Right ventricle myocardium inferior (tissue), 1 donor: ENCODE results near the gene ACTRT2. TPM values are rescaled to one million over a fixed set of nuclear protein-coding genes. Genes with fewer than 3 reads are reported as not detected.

Experiments used
- ATAC-seq: fragments of 200-7000 bp; cut with Tn5 transposase; one replicate; pipeline ENCODE4 v1.9.1; 2020; ENCODE audit warnings: mild to moderate bottlenecking, moderate library complexity
- DNase-seq: peaks from one replicate; pipeline ENCODE4 v3.0.0; 2021; ENCODE audit errors: missing footprints
- intact Hi-C: fragments of 100-400 bp; cut with DNase I; formaldehyde crosslinking; loops from one replicate; pipeline ENCODE4 v1.11.0; 2022
- total RNA-seq: library from RNA; stranded (reverse); fragmentation: NEBNext Ultra II Directional; extraction: Animal tissue kit (Norgen Biotek cat#: 25700); gene quantifications from one replicate; pipeline ENCODE4 v1.2.1, GENCODE V29; 2021
- donor health status: DM: no; HTN: yes; CAD: no; lungs with severe emphysema.

The ACTRT2 gene
- total RNA-seq, 1 donor from 2014 or later, result not detected

GRCh38 chr1:3000671-3001470, 20.4 kb upstream of the ACTRT2 start:
- ATAC-seq, result peak; percentile 31
- no peak for DNase-seq
- intact Hi-C loops, result no loop called here

- peak; percentile 13 for ATAC-seq
- intact Hi-C loops, result no loop called here
- DNase-seq, result peak; percentile 35
Measured at GRCh38 chr1:3001471-3002348, 19.6 kb upstream of the ACTRT2 start.

- ATAC-seq (no peak), DNase-seq (peak; percentile 47)
- intact Hi-C loops, result no loop called here
Measured at GRCh38 chr1:3002349-3003038, 18.8 kb upstream of the ACTRT2 start.

GRCh38 chr1:3003039-3003940, 18.0 kb upstream of the ACTRT2 start:
- intact Hi-C loops, result no loop called here
- DNase-seq (peak; percentile 53), ATAC-seq (no peak)

DNA sequence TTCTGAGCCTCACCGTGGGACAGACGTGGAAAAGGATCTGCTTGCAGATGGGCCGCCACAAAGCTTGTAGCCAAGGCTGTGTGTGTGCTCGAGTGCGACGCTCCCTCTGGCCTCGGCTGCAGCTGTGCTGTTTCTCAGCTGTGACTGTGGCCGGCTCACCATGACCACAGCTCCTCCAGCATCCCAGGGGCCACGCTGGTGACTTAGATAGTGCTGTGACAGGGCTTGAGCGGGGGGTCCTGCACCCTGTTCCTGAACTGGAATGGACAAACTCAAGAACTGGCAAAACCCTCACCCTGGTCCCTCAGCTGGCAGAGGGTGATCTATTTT, 17.4 kb upstream of the ACTRT2 start:
- intact Hi-C loops, result no loop called here
- peak; percentile 45 for DNase-seq
- ATAC-seq, result no peak

DNA sequence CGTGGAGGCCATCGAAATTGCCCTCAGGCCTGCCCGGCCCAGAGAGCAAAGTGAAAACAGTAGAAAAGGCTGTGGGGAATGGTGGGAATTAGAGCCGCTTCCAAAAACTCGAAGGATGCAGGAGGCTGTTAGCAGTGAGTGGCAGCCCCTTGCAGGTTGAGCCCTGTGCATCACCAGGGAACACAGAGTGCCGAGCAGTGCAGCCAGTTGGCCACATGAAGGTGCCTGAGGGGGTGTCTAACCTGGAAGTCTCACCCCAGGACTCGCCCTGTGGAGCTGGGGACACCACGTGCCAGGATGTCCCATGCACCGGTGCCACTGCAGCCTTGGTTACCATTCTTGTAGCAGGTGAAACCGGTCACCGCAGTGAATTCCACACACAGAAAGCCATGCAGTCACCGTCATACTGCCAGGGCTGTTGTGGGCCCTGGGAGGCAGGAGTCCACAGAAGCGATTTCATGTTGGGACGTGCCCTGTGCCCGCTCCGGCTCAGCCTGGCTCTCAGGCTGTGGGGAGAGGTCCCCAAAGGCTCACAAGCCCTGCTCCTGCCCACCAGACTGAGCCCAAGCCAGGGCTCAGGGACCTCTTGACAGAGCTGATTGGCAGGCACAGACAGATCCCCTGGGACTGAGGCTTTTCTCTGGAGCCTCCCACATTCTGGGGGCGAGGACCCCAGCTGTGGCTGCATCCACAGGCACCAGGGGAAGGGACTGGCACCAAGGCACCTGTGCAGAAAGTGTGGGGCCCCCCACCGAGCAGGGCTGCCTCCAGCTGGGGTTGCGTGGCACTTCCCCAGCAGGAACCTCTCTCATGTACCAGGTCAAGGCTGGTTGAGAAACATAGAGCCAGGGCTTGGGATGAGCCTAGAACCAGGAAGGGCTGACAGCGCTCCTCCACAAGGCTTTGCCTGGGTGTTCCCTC, 16.7 kb upstream of the ACTRT2 start:
- no peak for ATAC-seq
- intact Hi-C loops, result no loop called here
- peak; percentile 31 for DNase-seq

DNA sequence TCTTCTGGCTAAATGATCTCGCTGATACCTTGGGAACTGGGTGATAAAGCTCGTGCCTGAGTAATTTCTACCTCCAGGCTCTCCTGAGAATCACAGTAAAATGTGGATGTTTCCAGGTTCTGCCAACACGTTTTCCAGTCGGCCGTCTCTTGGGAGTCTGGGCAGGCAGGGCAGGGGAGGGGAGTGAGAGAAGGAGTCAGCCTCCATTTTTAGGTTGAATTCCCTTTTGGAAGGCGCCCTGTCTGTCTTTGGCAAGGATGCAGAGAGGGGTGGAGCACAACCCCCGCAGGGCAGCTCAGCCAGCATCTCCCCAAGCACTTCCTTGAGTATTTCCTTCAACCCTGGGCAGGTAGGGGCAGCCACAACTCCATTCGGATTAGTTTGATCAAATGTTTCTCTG, 15.5 kb upstream of the ACTRT2 start:
- DNase-seq (no peak), ATAC-seq (no peak)
- intact Hi-C loops, result no loop called here

- DNase-seq, result peak; percentile 52
- intact Hi-C loops, result no loop called here
- ATAC-seq, result no peak
Measured at GRCh38 chr1:3007298-3008147, 13.7 kb upstream of the ACTRT2 start.

DNA sequence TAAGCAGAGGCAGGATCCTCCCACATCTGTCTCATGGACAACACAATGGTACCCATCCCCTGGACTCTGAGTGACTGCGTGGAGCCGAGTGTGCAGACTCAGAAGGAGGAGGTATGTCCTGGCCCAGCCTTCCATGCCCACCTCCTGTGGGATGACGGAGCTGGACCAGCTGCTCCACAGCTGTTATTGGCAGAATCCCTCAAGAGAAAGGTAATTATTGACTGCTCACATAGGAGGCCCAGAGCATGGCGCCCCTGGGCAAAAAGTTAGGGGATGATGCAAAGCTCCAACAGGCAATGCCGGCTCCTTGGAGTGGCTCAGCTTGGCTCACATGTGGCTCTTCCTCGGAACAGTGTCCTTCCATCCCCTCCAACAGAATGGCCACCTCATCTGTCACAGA, 12.2 kb upstream of the ACTRT2 start:
- DNase-seq (no peak), ATAC-seq (no peak)
- intact Hi-C loops, result no loop called here

- DNase-seq (no peak), ATAC-seq (no peak)
- intact Hi-C loops, result no loop called here
Measured at GRCh38 chr1:3009556-3009955, 11.7 kb upstream of the ACTRT2 start.

- intact Hi-C loops, result loop anchor here (5.0 kb wide), 1 partner anchor 271 kb away; no protein-coding TSS in a partner anchor
- ATAC-seq (no peak), DNase-seq (peak; percentile 37)
Measured at GRCh38 chr1:3011127-3011526, 10.1 kb upstream of the ACTRT2 start.

DNA sequence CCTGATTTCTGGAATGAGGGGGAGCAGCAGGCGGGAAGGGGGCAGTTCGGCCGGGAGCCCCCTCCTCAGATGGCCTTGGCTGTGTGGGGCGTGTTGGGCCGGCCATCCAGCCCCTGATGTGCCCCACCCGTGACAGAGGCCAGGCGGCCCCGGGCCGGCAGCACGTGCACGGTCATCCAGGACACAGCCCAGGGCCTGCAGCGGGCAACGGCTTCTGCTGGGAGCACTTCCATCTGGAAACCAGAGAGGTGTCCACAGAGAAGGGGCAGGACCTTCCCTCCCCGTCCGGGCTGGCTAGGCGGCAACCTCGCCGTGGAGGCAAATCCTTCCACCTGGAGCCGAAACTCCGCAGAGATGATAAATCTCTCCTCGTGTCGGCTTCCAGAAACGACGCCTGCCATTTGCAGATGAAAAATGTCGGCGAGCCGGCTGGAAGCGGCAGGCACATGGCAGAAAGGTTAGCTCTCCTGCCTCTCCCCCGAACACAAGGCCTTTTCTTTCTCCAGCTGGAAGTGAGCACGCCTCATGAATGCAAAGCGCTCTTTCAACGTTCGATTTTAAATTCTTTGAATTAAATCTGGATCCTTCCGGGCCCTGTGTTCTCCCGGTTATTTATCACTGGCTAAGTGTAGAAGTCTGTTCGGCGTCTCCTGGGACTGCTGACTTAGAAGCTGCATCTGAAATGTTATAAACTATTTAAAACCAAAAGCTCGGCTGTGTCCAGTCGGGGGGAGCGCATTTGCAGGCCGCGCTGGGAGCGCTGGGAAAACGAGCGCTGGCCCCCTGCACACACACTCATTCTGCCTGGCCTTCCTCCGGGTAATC, 9.4 kb upstream of the ACTRT2 start:
- DNase-seq, result no peak
- no peak for ATAC-seq

DNA sequence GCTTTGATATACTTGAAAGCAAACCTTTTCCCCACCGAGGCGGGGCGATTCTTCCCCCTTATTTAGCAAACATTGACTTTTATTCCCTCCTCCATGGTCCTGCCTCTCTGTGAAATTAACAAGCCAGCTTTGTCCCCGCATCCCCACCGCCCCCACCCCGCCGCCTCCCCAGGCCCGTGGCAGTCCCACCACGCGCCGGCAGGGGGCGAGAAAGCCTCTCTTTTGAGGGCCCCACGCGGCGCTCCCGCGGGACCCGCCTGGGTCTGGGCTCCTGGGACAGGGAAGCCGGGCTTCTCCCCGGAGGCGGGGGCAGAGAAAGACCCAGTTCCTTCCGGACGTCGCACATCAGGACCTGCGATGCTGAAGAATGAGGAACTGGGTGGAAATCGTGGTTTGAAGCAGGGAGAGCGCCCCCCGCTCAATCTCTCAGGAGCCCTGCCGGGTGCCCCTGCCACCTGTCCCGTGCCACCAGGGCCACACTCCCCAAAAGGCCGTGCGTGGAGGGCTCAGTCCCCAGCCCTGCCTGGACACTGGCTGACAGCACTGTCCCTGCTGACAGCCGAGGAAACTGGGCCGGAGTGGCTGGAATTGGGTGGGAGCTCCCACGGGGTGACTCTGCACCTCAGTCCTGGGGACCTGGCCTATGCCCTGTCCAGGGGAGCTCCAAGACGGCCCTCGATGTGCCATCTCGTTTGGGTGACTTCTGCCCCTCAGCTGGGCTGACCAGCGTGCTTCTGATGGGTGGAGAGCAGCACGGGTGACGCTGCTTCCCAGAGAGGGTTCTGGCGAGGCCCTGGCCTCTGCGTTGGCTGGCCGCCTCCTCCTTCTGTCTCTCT, 8.6 kb upstream of the ACTRT2 start:
- peak; percentile 79 for DNase-seq
- intact Hi-C loops, result loop anchor here (2.0 to 5.0 kb wide), 2 partner anchors 270 to 410 kb away; no protein-coding TSS in a partner anchor

More for the DNA sequence above, 9.4 kb upstream of the ACTRT2 start:
- intact Hi-C loops, result loop anchor here (2.0 to 5.0 kb wide), 2 partner anchors 270 to 411 kb away; no protein-coding TSS in a partner anchor

DNA sequence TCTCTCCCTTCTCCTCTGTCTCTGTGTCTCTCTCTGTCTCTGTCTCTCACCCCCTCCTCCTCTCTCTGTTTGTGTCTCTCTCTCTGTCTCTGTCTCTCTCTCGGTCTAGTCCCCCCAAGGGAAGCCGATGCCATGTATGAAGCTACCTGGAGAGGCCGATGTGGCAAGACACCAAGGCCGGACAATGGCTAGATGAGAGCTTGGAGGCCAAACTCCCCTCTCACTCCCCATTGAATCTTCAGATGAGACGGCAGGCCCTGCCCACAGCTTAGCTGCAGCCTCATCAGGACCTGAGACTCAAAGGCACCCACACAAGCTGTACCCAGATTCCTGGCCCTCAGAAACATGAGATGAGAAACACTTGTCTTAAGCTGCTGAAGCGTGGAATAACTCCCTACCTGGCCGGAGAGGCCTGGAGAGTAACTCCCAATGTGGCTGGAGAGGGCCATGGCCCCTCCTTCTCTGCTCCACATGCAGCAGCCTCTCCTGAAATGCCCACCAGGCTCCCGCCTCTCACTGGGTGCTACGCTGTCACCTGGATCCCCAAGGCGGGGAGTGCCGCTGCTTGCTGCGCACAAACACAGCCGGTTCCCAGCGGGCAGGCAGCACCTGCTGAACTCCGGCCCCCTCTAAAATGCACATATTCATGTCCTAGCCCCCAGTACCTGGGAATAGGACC, 7.8 kb upstream of the ACTRT2 start:
- intact Hi-C loops, result loop anchor here (2.0 to 5.0 kb wide), 2 partner anchors 269 to 409 kb away; no protein-coding TSS in a partner anchor

More for the DNA sequence above, 8.6 kb upstream of the ACTRT2 start:
- peak; percentile 78 for ATAC-seq

More for the DNA sequence above, 7.8 kb upstream of the ACTRT2 start:
- ATAC-seq, result no peak
- DNase-seq, result no peak
